EH (cell line): ENCODE measurements around the gene GNAT1.
"Not testable (repeated sequence)": the region's sequence is repeated elsewhere in the genome, so short reads cannot be mapped to it uniquely, and the experiment has no call there.

Experiments used
- DNase-seq: peaks from one replicate; pipeline ENCODE4 v3.0.0-alpha.2; 2015; ENCODE audit warnings: low read depth

The GNAT1 gene

GRCh38 chr3:50242851-50243542 lies 51.6 kb downstream of the GNAT1 start:
- DNase-seq: peak; percentile 72

- DNase-seq: no peak
Measured at GRCh38 chr3:50243543-50243895, 52.1 kb downstream of the GNAT1 start.

- not testable (repeated sequence) for DNase-seq
Measured at GRCh38 chr3:50244813-50245212, 53.4 kb downstream of the GNAT1 start.

GRCh38 chr3:50245251-50245745 lies 53.9 kb downstream of the GNAT1 start:
- no peak for DNase-seq

- DNase-seq: peak; percentile 49
Measured at GRCh38 chr3:50245831-50246516, 54.6 kb downstream of the GNAT1 start.

GRCh38 chr3:50246517-50246954 lies 55.1 kb downstream of the GNAT1 start:
- DNase-seq: peak; percentile 99
